Tibial nerve (tissue), 4 donors: ENCODE data around the gene MRPL36. TPM values are rescaled to one million over a fixed set of nuclear protein-coding genes. Genes with fewer than 3 reads are reported as not detected.
"Not testable (repeated sequence)": the region's sequence is repeated elsewhere in the genome, so short reads cannot be mapped to it uniquely, and the experiment has no call there.

Experiments used
- DNase-seq, 2 donors: peaks; one replicate each; pipeline ENCODE4 v3.0.0-alpha.2; 2019; ENCODE audit warnings: low spot score in 2 of 2
- H3K27ac ChIP-seq, 4 donors: fragments of 200-600 bp; sonication (generic) in 3 of 4; one replicate each; pipeline ENCODE4 v1.5.1; 2017 to 2019; ENCODE audit warnings: mild to moderate bottlenecking in 1 of 4
- H3K27me3 ChIP-seq, 2 donors: fragments of 200-600 bp; sonication (generic) in 1 of 2; one replicate each; pipeline versions ENCODE4 v1.5.1 to v1.6.0; 2017 to 2019
- H3K36me3 ChIP-seq, 3 donors: fragments of 200-600 bp; sonication (generic); one replicate each; pipeline ENCODE4 v1.5.1; 2018 to 2019
- H3K4me1 ChIP-seq, 4 donors: fragments of 200-600 bp; sonication (generic) in 3 of 4; one replicate each; pipeline ENCODE4 v1.5.1; 2017 to 2019
- H3K4me3 ChIP-seq, 4 donors: fragments of 200-600 bp; sonication (generic) in 3 of 4; one replicate each; pipeline ENCODE4 v1.5.1; 2017 to 2019; ENCODE audit warnings: mild to moderate bottlenecking in 1 of 4, moderate library complexity in 1 of 4
- H3K9me3 ChIP-seq, 4 donors: fragments of 200-600 bp; sonication (generic) in 3 of 4; one replicate each; pipeline ENCODE4 v1.5.1; 2017 to 2019
- CTCF ChIP-seq, 5 experiments: fragments of 200-600 bp in 3 of 5; fragments of 450-650 bp in 2 of 5; sonication (generic) in 3 of 5; IDR thresholded peaks; one replicate each; pipeline ENCODE4 v1.5.1; 2016 to 2019; ENCODE audit warnings: antibody characterized with exemption in 5 of 5, mild to moderate bottlenecking in 3 of 5, moderate library complexity in 2 of 5
- EP300 ChIP-seq, 2 donors: sonication (generic); formaldehyde crosslinking; IDR thresholded peaks; one replicate each; pipeline ENCODE4 v1.6.1; 2017; ENCODE audit warnings: antibody characterized with exemption in 2 of 2, mild to moderate bottlenecking in 1 of 2
- POLR2A ChIP-seq, 2 donors: fragments of 450-650 bp; IDR thresholded peaks; one replicate each; pipeline ENCODE4 v1.6.1; 2017; ENCODE audit warnings: antibody characterized with exemption in 2 of 2, mild to moderate bottlenecking in 2 of 2, moderate library complexity in 2 of 2
- WGBS, 2 donors: methylation state at CpG; one replicate each; pipeline ENCODE4 v1.1.5; 2018; 5-methylcytosine and 5-hydroxymethylcytosine counted together
- total RNA-seq, 4 donors: library from RNA; depleted of rRNA; stranded (reverse); fragments of >200 nt; gene quantifications; one replicate each; pipeline ENCODE4 v1.1.0, GENCODE V29; 2016

Gene MRPL36
- total RNA-seq, 4 donors from 2014 or later: 18.2 to 54.0 (median 27.8) TPM

GRCh38 chr5:1844708-1845436, 45.2 kb upstream of the MRPL36 start:
- H3K4me1 ChIP-seq: no peaks in the 10 kb centered on the region
- no peak for TF ChIP-seq POLR2A (IDR thresholded peaks at IDR 0.05)
- no peak for TF ChIP-seq CTCF (IDR thresholded peaks at IDR 0.05)
- TF ChIP-seq EP300 (IDR thresholded peaks at IDR 0.05): no peak
- no peak overlapping the region for H3K4me3 ChIP-seq
- peaks cover 0 to 4% (median 0%) of the 10 kb centered on the region in 4 donors for H3K9me3 ChIP-seq
- H3K36me3 ChIP-seq: no peaks in the 10 kb centered on the region
- WGBS, 2 donors: 96 to 98% methylated on average over 5 of the region's 5 CpGs
- DNase-seq: no peak
- no peak overlapping the region for H3K27ac ChIP-seq
- H3K27me3 ChIP-seq: peaks cover 0 to 16% of the 10 kb centered on the region in 2 donors

- not testable (repeated sequence) for DNase-seq, H3K4me1 ChIP-seq, H3K27ac ChIP-seq, H3K36me3 ChIP-seq, H3K4me3 ChIP-seq, H3K9me3 ChIP-seq
- peaks cover 0 to 11% of the 10 kb centered on the region in 2 donors for H3K27me3 ChIP-seq
- 89 to 93% methylated on average over 10 of the region's 10 CpGs for WGBS, 2 donors
These were observed 44.1 kb upstream of the MRPL36 start for GRCh38 chr5:1843761-1844160.

- Histone ChIP-seq H3K27me3 (peaks cover 0 to 15% of the 10 kb centered on the region in 2 donors), H3K36me3 (no peaks in the 10 kb centered on the region), H3K4me1 (no peaks in the 10 kb centered on the region), H3K4me3 (no peak overlapping the region), H3K27ac (no peak overlapping the region), H3K9me3 (peaks cover 0 to 4% (median 0%) of the 10 kb centered on the region in 4 donors)
- WGBS, 2 donors: 73 to 74% methylated on average over 17 of the region's 17 CpGs
- no peak for DNase-seq
- TF ChIP-seq POLR2A (IDR thresholded peaks at IDR 0.05) (no peak), EP300 (IDR thresholded peaks at IDR 0.05) (no peak), CTCF (IDR thresholded peaks at IDR 0.05) (no peak)
These were observed 42.6 kb upstream of the MRPL36 start for GRCh38 chr5:1842004-1842819.

- H3K36me3 ChIP-seq: no peaks in the 10 kb centered on the region
- no peak overlapping the region for H3K27ac ChIP-seq
- H3K9me3 ChIP-seq: peaks cover 0 to 3% (median 0%) of the 10 kb centered on the region in 4 donors
- 50 to 56% methylated on average over 27 to 30 of the region's 31 CpGs for WGBS, 2 donors
- H3K4me3 ChIP-seq: no peak overlapping the region
- no peak for DNase-seq
- H3K4me1 ChIP-seq: no peaks in the 10 kb centered on the region
- H3K27me3 ChIP-seq: peaks cover 0 to 23% of the 10 kb centered on the region in 2 donors
- TF ChIP-seq CTCF (IDR thresholded peaks at IDR 0.05): no peak
- TF ChIP-seq POLR2A (IDR thresholded peaks at IDR 0.05): no peak
- no peak for TF ChIP-seq EP300 (IDR thresholded peaks at IDR 0.05)
These were observed 41.3 kb upstream of the MRPL36 start for GRCh38 chr5:1840741-1841521.

- H3K4me1 ChIP-seq: no peaks in the 10 kb centered on the region
- DNase-seq: no peak
- 82 to 85% methylated on average over 16 to 17 of the region's 20 CpGs for WGBS, 2 donors
- no peak overlapping the region for H3K4me3 ChIP-seq
- TF ChIP-seq POLR2A (IDR thresholded peaks at IDR 0.05) (no peak), EP300 (IDR thresholded peaks at IDR 0.05) (no peak), CTCF (IDR thresholded peaks at IDR 0.05) (no peak)
- no peak overlapping the region for H3K27ac ChIP-seq
- H3K27me3 ChIP-seq: peaks cover 0 to 23% of the 10 kb centered on the region in 2 donors
- no peaks in the 10 kb centered on the region for H3K9me3 ChIP-seq
- H3K36me3 ChIP-seq: no peaks in the 10 kb centered on the region
These were observed 40.5 kb upstream of the MRPL36 start for GRCh38 chr5:1840071-1840547.
